Loucy (cell line): Measurements from ENCODE around the gene HRH2.

Experiments
- H2AFZ ChIP-seq: fragments of 200-600 bp; sonication (generic); 2 replicates; pipeline ENCODE4 v1.6.0; 2016; ENCODE audit warnings: antibody characterized with exemption, mild to moderate bottlenecking, low read length, moderate library complexity
- H3F3A ChIP-seq: fragments of 200-600 bp; 2 replicates; pipeline ENCODE4 v1.6.0; 2016; ENCODE audit warnings: antibody characterized with exemption, low read depth, mild to moderate bottlenecking
- H3K27me3 ChIP-seq: fragments of 200-600 bp; sonication (generic); 2 replicates; pipeline ENCODE4 v1.6.1; 2014; ENCODE audit warnings: low read length, mild to moderate bottlenecking; ENCODE audit not compliant: insufficient read depth, poor library complexity, severe bottlenecking
- H3K36me3 ChIP-seq: fragments of 200-600 bp; sonication (generic); 2 replicates; pipeline ENCODE4 v1.6.1; 2016; ENCODE audit warnings: low read length; ENCODE audit not compliant: insufficient read depth
- H3K4me1 ChIP-seq: fragments of 200-600 bp; sonication (generic); 2 replicates; pipeline ENCODE4 v1.5.1; 2014; ENCODE audit warnings: low read length, mild to moderate bottlenecking; ENCODE audit not compliant: insufficient read depth, poor library complexity, severe bottlenecking
- H3K4me2 ChIP-seq: fragments of 200-600 bp; sonication (generic); 2 replicates; pipeline ENCODE4 v1.6.0; 2014; ENCODE audit warnings: antibody characterized with exemption, low read length, low read depth, mild to moderate bottlenecking; ENCODE audit not compliant: poor library complexity, severe bottlenecking
- H3K4me3 ChIP-seq: fragments of 200-600 bp; sonication (generic); 2 replicates; pipeline ENCODE4 v1.5.1; 2014; ENCODE audit warnings: low read length, mild to moderate bottlenecking, mixed read lengths; ENCODE audit not compliant: poor library complexity, severe bottlenecking
- H3K79me2 ChIP-seq: fragments of 200-600 bp; sonication (generic); 2 replicates; pipeline ENCODE4 v1.6.1; 2014; ENCODE audit warnings: low read length; ENCODE audit not compliant: insufficient read depth
- H3K9ac ChIP-seq: fragments of 200-600 bp; sonication (generic); 2 replicates; pipeline ENCODE4 v1.6.0; 2014; ENCODE audit warnings: mild to moderate bottlenecking, low read depth, low read length, moderate library complexity; ENCODE audit not compliant: poor library complexity, severe bottlenecking
- H3K9me2 ChIP-seq: fragments of 200-600 bp; sonication (generic); replicated peaks from 2 replicates; pipeline ENCODE4 v1.6.1; 2016; ENCODE audit warnings: low read depth, low read length, mixed read lengths
- H3K9me3 ChIP-seq: fragments of 200-600 bp; sonication (generic); 2 replicates; pipeline ENCODE4 v1.6.1; 2014; ENCODE audit warnings: mild to moderate bottlenecking, antibody characterized with exemption, low read length, low read depth; ENCODE audit not compliant: insufficient read depth
- H4K20me1 ChIP-seq: fragments of 200-600 bp; sonication (generic); 2 replicates; pipeline ENCODE4 v1.6.0; 2014; ENCODE audit warnings: antibody characterized with exemption, low read length, mild to moderate bottlenecking; ENCODE audit not compliant: insufficient read depth, poor library complexity, severe bottlenecking
- EZH2phosphoT487 ChIP-seq: fragments of 200-600 bp; IDR thresholded peaks from 2 replicates; pipeline ENCODE4 v1.6.1; 2018; ENCODE audit warnings: antibody characterized with exemption, mild to moderate bottlenecking, moderate library complexity, borderline replicate concordance
- TF ChIP-seq, protein P1 (sequence below): fragments of 200-600 bp; sonication (generic); conservative IDR thresholded peaks from 2 replicates; pipeline ENCODE4 v1.5.1; 2014; ENCODE audit warnings: mild to moderate bottlenecking, antibody characterized with exemption, low read length

The HRH2 gene

DNA sequence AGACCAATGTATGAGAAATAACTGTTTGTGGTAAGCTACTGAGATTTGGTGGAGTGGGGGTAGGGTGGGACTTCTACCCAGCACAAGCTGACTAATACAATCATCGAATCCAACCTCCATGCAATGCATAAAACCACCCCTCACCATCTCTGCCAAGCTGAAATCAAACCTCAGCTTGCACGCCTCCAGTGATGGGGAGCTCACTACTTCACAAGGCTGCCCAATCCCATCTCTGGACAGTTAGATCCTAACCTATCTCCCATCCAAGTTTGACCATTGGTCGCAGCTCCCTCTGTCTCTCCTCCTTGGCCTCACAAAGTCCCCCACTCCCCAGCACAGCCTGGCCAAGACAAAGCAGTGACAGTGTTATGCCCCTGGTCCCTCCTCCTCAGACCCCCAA lies 47.0 kb upstream of the HRH2 start:
- H2AFZ ChIP-seq: no peak overlapping the region
- H3K9ac ChIP-seq: no peak overlapping the region
- no peak overlapping the region for H3K4me3 ChIP-seq
- H3K79me2 ChIP-seq: no peaks in the 10 kb centered on the region
- H3K27me3 ChIP-seq: no peaks in the 10 kb centered on the region
- no peak for TF ChIP-seq EZH2phosphoT487
- TF ChIP-seq, protein P1, sequence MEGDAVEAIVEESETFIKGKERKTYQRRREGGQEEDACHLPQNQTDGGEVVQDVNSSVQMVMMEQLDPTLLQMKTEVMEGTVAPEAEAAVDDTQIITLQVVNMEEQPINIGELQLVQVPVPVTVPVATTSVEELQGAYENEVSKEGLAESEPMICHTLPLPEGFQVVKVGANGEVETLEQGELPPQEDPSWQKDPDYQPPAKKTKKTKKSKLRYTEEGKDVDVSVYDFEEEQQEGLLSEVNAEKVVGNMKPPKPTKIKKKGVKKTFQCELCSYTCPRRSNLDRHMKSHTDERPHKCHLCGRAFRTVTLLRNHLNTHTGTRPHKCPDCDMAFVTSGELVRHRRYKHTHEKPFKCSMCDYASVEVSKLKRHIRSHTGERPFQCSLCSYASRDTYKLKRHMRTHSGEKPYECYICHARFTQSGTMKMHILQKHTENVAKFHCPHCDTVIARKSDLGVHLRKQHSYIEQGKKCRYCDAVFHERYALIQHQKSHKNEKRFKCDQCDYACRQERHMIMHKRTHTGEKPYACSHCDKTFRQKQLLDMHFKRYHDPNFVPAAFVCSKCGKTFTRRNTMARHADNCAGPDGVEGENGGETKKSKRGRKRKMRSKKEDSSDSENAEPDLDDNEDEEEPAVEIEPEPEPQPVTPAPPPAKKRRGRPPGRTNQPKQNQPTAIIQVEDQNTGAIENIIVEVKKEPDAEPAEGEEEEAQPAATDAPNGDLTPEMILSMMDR: no peak
- H3K4me1 ChIP-seq: no peaks in the 10 kb centered on the region
- H3K9me3 ChIP-seq: no peaks in the 10 kb centered on the region
- no peaks in the 10 kb centered on the region for H3F3A ChIP-seq
- H4K20me1 ChIP-seq: no peaks in the 10 kb centered on the region
- no peaks in the 10 kb centered on the region for H3K36me3 ChIP-seq
- no peaks in the 10 kb centered on the region for H3K9me2 ChIP-seq
- no peak overlapping the region for H3K4me2 ChIP-seq

DNA sequence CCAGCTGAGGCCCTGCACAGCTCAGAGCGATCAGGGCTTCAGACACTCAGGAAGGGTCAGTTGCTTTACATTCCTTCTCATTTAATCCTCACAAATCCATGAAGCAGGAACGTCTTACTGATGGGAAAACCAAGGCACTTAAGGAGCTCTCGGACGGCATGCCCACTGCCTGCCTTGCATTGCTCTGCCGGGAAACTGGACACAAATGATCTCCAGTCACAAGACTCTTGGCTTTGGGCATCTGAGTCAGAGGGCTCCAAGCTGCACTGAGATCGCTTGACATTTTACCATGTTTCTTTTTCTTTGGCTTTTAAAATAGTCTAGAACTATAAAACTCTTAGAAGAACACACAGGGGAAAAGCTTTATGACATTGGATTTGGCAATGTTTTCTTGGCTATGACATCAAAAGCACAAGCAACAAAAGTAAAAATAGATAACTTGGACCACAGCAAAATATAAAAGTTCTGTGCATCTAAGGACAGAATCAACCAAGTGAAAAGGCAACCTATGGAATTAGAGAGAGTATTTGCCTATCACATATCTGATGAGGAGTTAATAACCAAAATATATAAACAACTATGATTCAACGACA lies 43.6 kb upstream of the HRH2 start:
- Histone ChIP-seq H3F3A (no peaks in the 10 kb centered on the region), H3K27me3 (no peaks in the 10 kb centered on the region), H3K9me2 (no peaks in the 10 kb centered on the region), H3K4me1 (no peaks in the 10 kb centered on the region), H3K4me3 (no peak overlapping the region), H2AFZ (no peak overlapping the region), H3K36me3 (no peaks in the 10 kb centered on the region), H3K9ac (no peak overlapping the region), H3K79me2 (no peaks in the 10 kb centered on the region), H4K20me1 (no peaks in the 10 kb centered on the region), H3K4me2 (no peak overlapping the region), H3K9me3 (no peaks in the 10 kb centered on the region)
- TF ChIP-seq, protein P1: no peak

DNA sequence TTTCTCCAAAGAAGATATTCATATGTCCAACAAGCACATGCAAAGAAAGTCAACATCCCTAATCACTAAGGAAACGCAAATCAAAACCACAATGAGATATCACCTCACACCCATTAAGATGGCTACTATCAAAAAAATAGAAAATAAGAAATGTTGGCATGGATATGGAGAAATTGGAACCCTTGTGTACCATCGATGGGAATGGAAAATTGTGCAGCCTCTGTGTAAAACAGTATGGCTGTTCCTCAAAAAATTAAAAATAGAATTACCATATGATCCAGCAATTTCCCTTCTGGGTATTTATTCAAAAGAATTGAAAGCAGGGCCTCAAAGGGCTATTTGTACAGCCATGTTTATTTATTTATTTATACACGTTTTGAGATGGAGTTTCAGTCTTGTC lies 43.0 kb upstream of the HRH2 start:
- TF ChIP-seq EZH2phosphoT487: no peak
- TF ChIP-seq, protein P1: no peak
- no peaks in the 10 kb centered on the region for H3K27me3 ChIP-seq
- H4K20me1 ChIP-seq: no peaks in the 10 kb centered on the region
- H3K4me3 ChIP-seq: no peak overlapping the region
- H3F3A ChIP-seq: no peaks in the 10 kb centered on the region
- no peaks in the 10 kb centered on the region for H3K4me1 ChIP-seq
- H3K36me3 ChIP-seq: no peaks in the 10 kb centered on the region
- H3K4me2 ChIP-seq: no peak overlapping the region
- no peaks in the 10 kb centered on the region for H3K79me2 ChIP-seq
- H3K9ac ChIP-seq: no peak overlapping the region
- H3K9me2 ChIP-seq: no peaks in the 10 kb centered on the region
- no peaks in the 10 kb centered on the region for H3K9me3 ChIP-seq
- no peak overlapping the region for H2AFZ ChIP-seq
